ENCODE measurements around the gene AOPEP.

DNA sequence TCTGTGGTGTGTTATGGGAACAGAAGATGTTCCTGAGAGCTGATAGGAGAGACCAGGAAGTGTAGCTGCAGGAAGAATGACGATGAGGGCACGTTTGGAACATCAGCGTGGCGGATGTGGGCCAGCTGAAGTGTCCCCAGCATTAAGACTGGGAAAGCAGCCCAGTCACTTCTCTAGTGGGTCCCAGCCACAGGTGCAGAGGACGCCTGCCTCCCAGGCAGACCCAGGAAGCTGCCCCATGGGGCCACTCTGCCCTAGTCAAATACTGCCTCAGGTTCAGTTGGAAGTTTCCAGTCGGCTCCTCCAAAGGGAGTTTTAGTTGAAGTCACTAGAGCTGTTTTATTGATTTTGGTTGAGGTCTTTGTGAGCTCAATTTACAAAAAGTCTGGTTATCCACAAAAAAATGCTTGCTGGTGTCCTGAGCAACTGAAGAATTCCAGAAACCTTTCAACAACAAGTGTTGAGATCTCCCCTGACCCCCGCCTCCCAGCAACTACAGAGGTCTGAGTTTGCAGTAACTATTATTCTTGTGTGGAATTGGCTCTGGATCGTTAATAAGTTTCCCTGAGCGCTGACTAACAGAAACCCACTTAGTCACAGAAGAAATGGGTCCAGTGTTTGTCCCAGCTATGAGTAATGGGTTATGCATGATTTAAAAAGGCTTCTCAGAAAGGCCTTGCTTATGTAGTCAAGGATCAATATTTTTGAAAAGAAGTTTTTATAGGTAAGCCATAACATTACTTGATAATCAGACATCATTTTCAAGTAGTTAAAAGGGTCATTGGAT, 296.9 kb downstream of the AOPEP start:
- TF ChIP-seq CTCF (IDR thresholded peaks at IDR 0.05) = no peak
- no peak for TF ChIP-seq POLR2A (IDR thresholded peaks at IDR 0.05)

Data from heart left ventricle (tissue), 13 donors.